ENCODE results near the gene ZNF441. TPM values are rescaled to one million over a fixed set of nuclear protein-coding genes. Genes with fewer than 3 reads are reported as not detected.

ZNF441 gene
- total and polyA plus RNA-seq, 2 of the 4 experiments (the other 2 are of a cell fraction) = 2.8 to 9.7 TPM

- peak within 1 kb of the TSS; percentile 99 for H2AFZ ChIP-seq (replicated peaks; ENCODE audit: low read length, poor library complexity)
- no TSS peak for BruUV-seq (replicated peaks)
- intact Hi-C loops (cut with micrococcal nuclease) = loop anchor here (1.0 to 5.0 kb wide), 2 partner anchors 48 to 142 kb away; partner anchors contain the start of gene ZNF441
- peak within 1 kb of the TSS; percentile 98 for H3K23ac ChIP-seq (ENCODE audit: low read depth, low read length)
- no peaks in the 10 kb centered on the region for H3K4me1 ChIP-seq (ENCODE audit: control insufficient read depth, insufficient read depth, low read length)
- H2AK5ac ChIP-seq (ENCODE audit: low read depth, low read length) = no peak within 1 kb of the TSS
- H2AK9ac ChIP-seq (replicated peaks; ENCODE audit: low read depth, low read length, poor library complexity) = peak within 1 kb of the TSS; percentile 60
- DNase-seq (peak; percentile 92), ATAC-seq (ENCODE audit: low read depth) (peak; percentile 100)
- H3K14ac ChIP-seq (replicated peaks; ENCODE audit: low read depth, low read length) = peak within 1 kb of the TSS; percentile 100
- POLR2A ChIA-PET (ENCODE audit: unreplicated experiment) = no interaction called here
- H4K20me1 ChIP-seq (ENCODE audit: insufficient read depth, low read length) = no peaks in the 10 kb centered on the region
- H2BK15ac ChIP-seq (ENCODE audit: low read depth, low read length) = no peak within 1 kb of the TSS; the same call in 2 of the 3 replicates
- H3K9me3 ChIP-seq (ENCODE audit: control insufficient read depth, insufficient read depth, low read length) = peaks cover 5% of the 10 kb centered on the region; the same call in 1 of the 2 replicates
- CTCF ChIA-PET = no interaction called here
- H2BK120ac ChIP-seq (ENCODE audit: low read depth, low read length) = 0 out of 2 replicates have a peak within 1 kb of the TSS, but pooled peaks have one; percentile 76
- TF ChIP-seq RAD21 (IDR thresholded peaks at IDR 0.05; ENCODE audit: low read length) (0 out of 2 replicates have a peak, but pooled peaks have one; percentile 5), POLR2A (IDR thresholded peaks at IDR 0.05; ENCODE audit: low read depth, low read length) (peak; percentile 67; the same call in 1 of the 2 replicates), RCOR1 (IDR thresholded peaks at IDR 0.05; ENCODE audit: insufficient replicate concordance, low read length) (no peak), MAZ (IDR thresholded peaks at IDR 0.05; ENCODE audit: borderline replicate concordance, low read depth, low read length) (peak; percentile 24; the same call in 1 of the 2 replicates), FOS (IDR thresholded peaks at IDR 0.05; ENCODE audit: low read depth, low read length) (no peak)
- peak within 1 kb of the TSS; percentile 79; the same call in 1 of the 2 replicates for H4K91ac ChIP-seq (ENCODE audit: insufficient read depth, low read depth, low read length)
- H4K5ac ChIP-seq (ENCODE audit: low read depth, low read length) = peak within 1 kb of the TSS; percentile 53; the same call in 1 of the 2 replicates
- peak within 1 kb of the TSS; percentile 37; the same call in 1 of the 2 replicates for H3K56ac ChIP-seq (ENCODE audit: extremely low read depth, insufficient read depth, low read length)
- peaks cover 1% of the 10 kb centered on the region for H3K36me3 ChIP-seq (ENCODE audit: control insufficient read depth, insufficient read depth, low read length)
- H3K18ac ChIP-seq (ENCODE audit: low read depth, low read length) = peak within 1 kb of the TSS; percentile 49; the same call in 1 of the 2 replicates
- peak within 1 kb of the TSS; percentile 86 for H3K4me3 ChIP-seq (ENCODE audit: insufficient read depth, low read depth, low read length)
- H4K8ac ChIP-seq (ENCODE audit: low read depth in 2 of 2, low read length in 2 of 2) = peak within 1 kb of the TSS in 1 of 2 experiments; percentile 92; a peak in 2 of 4 replicates
- in situ Hi-C loops (cut with MboI; ENCODE audit: low sequenced_read_pairs) = no loop called here
- no peaks in the 10 kb centered on the region for H3K27me3 ChIP-seq (ENCODE audit: control insufficient read depth, insufficient read depth, low read length)
- dilution Hi-C loops (cut with HindIII; ENCODE audit: low sequenced_read_pairs, unreplicated experiment) = no loop called here
- no peaks in the 10 kb centered on the region for H3K9me1 ChIP-seq (ENCODE audit: insufficient read depth, low read length)
- peak within 1 kb of the TSS; percentile 94 for H3K4me2 ChIP-seq (ENCODE audit: low read depth, low read length)
- H3K79me1 ChIP-seq (ENCODE audit: low read depth in 1 of 2, low read length in 2 of 2) = peaks cover 3 to 16% of the 10 kb centered on the region in 2 experiments; a peak in 3 of 4 replicates
- H3K4ac ChIP-seq (ENCODE audit: low read depth, low read length) = peak within 1 kb of the TSS; percentile 91
- 1% methylated on average over 21 of the region's 55 CpGs; no CpG with 5 or more reads in 1 of the 2 experiments for WGBS, 2 experiments (ENCODE audit: extremely low coverage in 2 of 2, insufficient read length in 1 of 2)
- peak within 1 kb of the TSS; percentile 83 for H2BK5ac ChIP-seq (ENCODE audit: low read depth, low read length, poor library complexity, severe bottlenecking)
- H2BK20ac ChIP-seq (ENCODE audit: low read depth, low read length) = no peak within 1 kb of the TSS
- H3K9ac ChIP-seq (ENCODE audit: low read depth, low read length) = peak within 1 kb of the TSS; percentile 90
- H3K27ac ChIP-seq (ENCODE audit: insufficient read depth, low read length) = peak within 1 kb of the TSS; percentile 89
These were observed 47.4 kb downstream of the ZNF441 start, which contains the start of gene ZNF440 for GRCh38 chr19:11814029-11814699. Gene ZNF440 (plus strand): TSS chr19:11814273. CDS start chr19:11814448, 175 bp downstream.
